PC-3 (cell line): Measurements from ENCODE around the gene RCBTB2.

Source experiments
- EZH2 ChIP-seq: fragments of 300-600 bp; sonication (generic); IDR thresholded peaks from one replicate; pipeline ENCODE4 v1.6.1; 2017; ENCODE audit warnings: antibody characterized with exemption, mild to moderate bottlenecking, low read length; ENCODE audit not compliant: unreplicated experiment
- EZH2phosphoT487 ChIP-seq: fragments of 300-600 bp; sonication (generic); IDR thresholded peaks from 2 replicates; pipeline ENCODE4 v1.6.1; 2018; ENCODE audit warnings: mild to moderate bottlenecking, antibody characterized with exemption, low read length, borderline replicate concordance
- TF ChIP-seq, protein P1 (sequence below): fragments of 300-600 bp; sonication (generic); conservative IDR thresholded peaks from 2 replicates; pipeline ENCODE4 v1.5.1; 2017; ENCODE audit warnings: antibody characterized with exemption, low read depth, mild to moderate bottlenecking, low read length

- TF ChIP-seq, protein P1, sequence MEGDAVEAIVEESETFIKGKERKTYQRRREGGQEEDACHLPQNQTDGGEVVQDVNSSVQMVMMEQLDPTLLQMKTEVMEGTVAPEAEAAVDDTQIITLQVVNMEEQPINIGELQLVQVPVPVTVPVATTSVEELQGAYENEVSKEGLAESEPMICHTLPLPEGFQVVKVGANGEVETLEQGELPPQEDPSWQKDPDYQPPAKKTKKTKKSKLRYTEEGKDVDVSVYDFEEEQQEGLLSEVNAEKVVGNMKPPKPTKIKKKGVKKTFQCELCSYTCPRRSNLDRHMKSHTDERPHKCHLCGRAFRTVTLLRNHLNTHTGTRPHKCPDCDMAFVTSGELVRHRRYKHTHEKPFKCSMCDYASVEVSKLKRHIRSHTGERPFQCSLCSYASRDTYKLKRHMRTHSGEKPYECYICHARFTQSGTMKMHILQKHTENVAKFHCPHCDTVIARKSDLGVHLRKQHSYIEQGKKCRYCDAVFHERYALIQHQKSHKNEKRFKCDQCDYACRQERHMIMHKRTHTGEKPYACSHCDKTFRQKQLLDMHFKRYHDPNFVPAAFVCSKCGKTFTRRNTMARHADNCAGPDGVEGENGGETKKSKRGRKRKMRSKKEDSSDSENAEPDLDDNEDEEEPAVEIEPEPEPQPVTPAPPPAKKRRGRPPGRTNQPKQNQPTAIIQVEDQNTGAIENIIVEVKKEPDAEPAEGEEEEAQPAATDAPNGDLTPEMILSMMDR: no peak
- no peak for TF ChIP-seq EZH2
- TF ChIP-seq EZH2phosphoT487: no peak
Observed at GRCh38 chr13:48556817-48557216, 23.9 kb upstream of the RCBTB2 start.
